Skeletal muscle tissue (tissue), 4 donors: ENCODE data around the gene MEIKIN. TPM values are rescaled to one million over a fixed set of nuclear protein-coding genes. Genes with fewer than 3 reads are reported as not detected.

Experiments used
- H3K27ac ChIP-seq: one replicate; pipeline ENCODE4 v1.7.0; 2013; ENCODE audit warnings: mild to moderate bottlenecking, low read depth, low read length, inconsistent platforms
- H3K27me3 ChIP-seq, 3 donors: one replicate each; pipeline ENCODE4 v1.7.0; 2013; ENCODE audit warnings: low read length in 3 of 3; ENCODE audit not compliant: control insufficient read depth in 3 of 3, insufficient read depth in 3 of 3
- H3K36me3 ChIP-seq, 3 donors: one replicate each; pipeline ENCODE4 v1.7.0; 2013; ENCODE audit warnings: low read length in 3 of 3; ENCODE audit not compliant: control insufficient read depth in 3 of 3, insufficient read depth in 3 of 3
- H3K4me1 ChIP-seq, 3 donors: one replicate each; pipeline ENCODE4 v1.7.0; 2013; ENCODE audit warnings: low read length in 3 of 3, mild to moderate bottlenecking in 3 of 3; ENCODE audit not compliant: control insufficient read depth in 3 of 3, insufficient read depth in 3 of 3
- H3K4me3 ChIP-seq, 3 donors: one replicate each; pipeline ENCODE4 v1.7.0; 2013; ENCODE audit warnings: low read length in 3 of 3
- H3K9ac ChIP-seq, 3 donors: one replicate each; pipeline ENCODE4 v1.7.0; 2013; ENCODE audit warnings: low read length in 3 of 3, mild to moderate bottlenecking in 3 of 3, moderate library complexity in 2 of 3, low read depth in 1 of 3
- H3K9me3 ChIP-seq, 3 donors: one replicate each; pipeline ENCODE4 v1.7.0; 2013; ENCODE audit warnings: low read length in 3 of 3; ENCODE audit not compliant: control insufficient read depth in 3 of 3
- total RNA-seq: library from RNA; depleted of rRNA; stranded (reverse); fragments of >200 nt; gene quantifications from one replicate; pipeline ENCODE4 v1.2.3, GENCODE V29; 2014
- donor health status: Osteomylitis.

MEIKIN gene
- total RNA-seq, 1 donor from 2014 or later, result 0.52 TPM

DNA sequence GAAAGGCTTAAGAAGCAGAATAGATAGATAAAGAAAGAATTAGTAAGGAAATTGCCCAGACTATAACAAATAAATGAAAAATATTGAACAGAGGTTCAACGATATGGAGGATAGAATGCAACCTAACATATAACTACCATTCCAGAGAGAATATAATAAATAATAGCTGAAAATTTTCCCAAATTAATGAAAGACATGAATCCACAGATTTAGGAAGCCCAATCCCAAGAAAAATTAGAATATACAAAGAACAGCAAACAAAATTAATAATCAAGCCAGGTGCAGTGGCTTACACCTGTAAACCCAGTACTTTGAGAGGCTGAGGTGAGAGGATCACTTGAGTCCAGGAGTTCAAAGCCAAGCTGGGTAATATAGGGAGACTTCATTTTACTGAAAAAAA lies 120.8 kb downstream of the MEIKIN start:
- no peak overlapping the region for H3K9ac ChIP-seq
- no peaks in the 10 kb centered on the region for H3K36me3 ChIP-seq
- no peaks in the 10 kb centered on the region for H3K27me3 ChIP-seq
- H3K27ac ChIP-seq, result no peak overlapping the region
- no peak overlapping the region for H3K4me3 ChIP-seq
- peaks cover 0 to 2% (median 0%) of the 10 kb centered on the region in 3 donors for H3K9me3 ChIP-seq
- no peaks in the 10 kb centered on the region for H3K4me1 ChIP-seq

DNA sequence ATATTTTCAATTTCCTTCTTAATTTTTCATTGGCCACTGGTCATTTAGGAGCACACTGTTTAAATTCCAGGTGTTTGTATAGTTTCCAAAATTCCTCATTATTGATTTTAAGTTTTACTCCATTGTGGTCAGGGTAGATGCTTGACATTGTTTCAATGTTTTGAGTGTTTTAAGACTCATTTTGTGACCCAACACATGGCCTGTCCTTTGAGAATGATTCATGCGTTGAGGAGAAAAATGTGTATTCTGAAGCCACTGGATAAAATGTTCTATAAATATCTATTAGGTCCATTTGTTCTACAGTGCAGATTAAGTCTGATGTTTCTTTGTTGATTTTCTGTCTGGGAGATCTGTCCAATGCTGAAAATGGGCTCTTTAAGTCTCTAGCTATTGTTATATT lies 124.2 kb downstream of the MEIKIN start:
- H3K9ac ChIP-seq, result no peak overlapping the region
- no peaks in the 10 kb centered on the region for H3K4me1 ChIP-seq
- no peaks in the 10 kb centered on the region for H3K9me3 ChIP-seq
- H3K27me3 ChIP-seq, result no peaks in the 10 kb centered on the region
- no peak overlapping the region for H3K27ac ChIP-seq
- H3K4me3 ChIP-seq, result no peak overlapping the region
- H3K36me3 ChIP-seq, result no peaks in the 10 kb centered on the region

DNA sequence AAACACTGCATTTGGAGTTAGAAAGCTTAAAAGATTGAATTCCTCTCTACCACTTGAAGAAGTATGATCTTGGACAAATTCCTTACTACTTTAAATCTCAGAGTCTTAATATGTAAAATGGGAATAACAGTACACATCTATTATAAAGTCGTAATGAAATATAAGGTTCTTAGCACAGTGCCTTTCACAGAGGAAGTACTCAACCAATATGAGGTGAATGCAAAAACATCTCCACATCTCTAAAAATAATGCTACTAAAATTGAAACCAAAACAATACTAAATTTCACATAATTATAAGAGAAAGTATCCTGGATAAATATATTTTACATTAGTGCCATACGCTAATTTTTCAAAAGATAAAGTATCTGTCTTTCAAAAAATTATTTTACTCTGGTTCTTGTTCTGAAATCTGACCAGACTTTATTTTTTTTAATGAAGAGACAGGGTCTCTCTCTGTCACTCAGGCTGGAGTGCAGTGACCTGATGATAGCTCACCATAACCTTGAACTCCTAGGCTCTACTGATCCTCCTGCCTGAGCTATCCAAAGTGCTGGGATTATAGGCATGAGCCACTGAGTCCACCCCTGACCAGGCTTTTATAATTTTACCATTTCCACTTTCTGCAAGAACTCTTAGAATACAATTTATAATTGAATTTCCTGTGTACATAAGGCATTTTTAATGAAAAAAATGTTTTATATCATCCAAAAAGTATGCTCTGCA lies 127.3 kb downstream of the MEIKIN start:
- Histone ChIP-seq H3K4me1 (no peaks in the 10 kb centered on the region), H3K36me3 (no peaks in the 10 kb centered on the region)

DNA sequence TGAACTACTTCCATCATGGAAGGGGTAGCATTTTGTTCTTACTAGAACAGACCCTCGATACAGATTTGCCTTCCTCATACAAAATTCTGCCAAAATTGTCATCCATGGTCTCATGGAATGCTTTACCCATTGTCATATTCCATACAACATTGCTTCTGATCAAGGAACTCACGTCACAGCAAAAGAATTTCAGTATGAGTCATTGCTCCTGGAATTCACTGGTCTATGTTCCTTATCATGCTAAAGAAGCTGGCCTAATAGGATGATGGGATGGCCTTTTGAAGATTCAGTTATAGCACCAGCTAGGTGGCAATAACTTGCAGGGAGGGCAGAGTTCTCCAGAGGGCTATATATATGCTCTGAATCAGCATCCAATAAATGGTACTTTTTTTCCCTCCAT lies 130.5 kb downstream of the MEIKIN start:
- H3K4me1 ChIP-seq, result peaks cover 3 to 7% (median 5%) of the 10 kb centered on the region in 3 donors
- no peak overlapping the region for H3K4me3 ChIP-seq
- no peaks in the 10 kb centered on the region for H3K36me3 ChIP-seq
- no peak overlapping the region for H3K27ac ChIP-seq
- H3K9ac ChIP-seq, result no peak overlapping the region
- no peaks in the 10 kb centered on the region for H3K9me3 ChIP-seq
- no peaks in the 10 kb centered on the region for H3K27me3 ChIP-seq

More for the DNA sequence above, 127.3 kb downstream of the MEIKIN start:
- Histone ChIP-seq H3K4me3 (no peak overlapping the region), H3K27ac (no peak overlapping the region), H3K9me3 (no peaks in the 10 kb centered on the region), H3K9ac (no peak overlapping the region), H3K27me3 (no peaks in the 10 kb centered on the region)

DNA sequence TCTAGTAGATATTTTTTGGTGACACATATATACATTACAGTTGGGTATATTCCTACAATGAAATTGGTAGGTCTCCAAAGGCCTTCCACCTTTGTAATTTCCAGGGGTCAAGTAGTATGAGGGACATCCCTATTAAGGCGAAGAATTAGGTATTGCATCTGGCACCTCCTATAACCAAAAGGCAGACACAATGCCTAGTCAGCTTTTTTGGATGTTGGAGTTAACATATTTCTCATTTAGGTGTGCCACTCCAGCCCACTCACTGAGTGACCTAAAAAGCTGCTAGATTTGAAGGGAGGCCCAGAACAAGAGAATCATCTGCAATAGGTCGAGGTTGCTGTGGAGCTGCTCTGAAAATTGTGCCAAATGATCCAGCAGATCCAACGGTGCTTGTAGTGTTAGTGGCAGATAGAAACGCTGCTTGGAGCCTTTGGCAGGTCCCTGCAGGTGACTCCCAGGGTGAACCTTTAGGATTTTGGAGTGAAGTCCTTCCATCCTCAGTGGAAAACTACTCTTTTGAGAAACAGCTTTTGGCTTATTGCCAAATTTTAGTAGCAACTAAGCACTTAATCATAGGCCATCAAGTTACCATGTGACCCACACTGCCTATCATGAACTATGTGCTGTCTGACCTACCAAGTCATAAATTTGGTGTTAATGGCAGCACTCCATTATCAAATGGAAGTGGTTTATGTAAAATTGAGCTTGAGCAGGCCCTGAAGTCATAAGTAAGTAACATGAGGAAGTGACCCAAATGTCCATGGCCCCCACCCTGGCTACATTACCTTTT lies 132.9 kb downstream of the MEIKIN start:
- Histone ChIP-seq H3K4me1 (peaks cover 3 to 7% (median 5%) of the 10 kb centered on the region in 3 donors), H3K9ac (no peak overlapping the region), H3K4me3 (no peak overlapping the region), H3K9me3 (no peaks in the 10 kb centered on the region), H3K36me3 (no peaks in the 10 kb centered on the region), H3K27me3 (no peaks in the 10 kb centered on the region), H3K27ac (no peak overlapping the region)

DNA sequence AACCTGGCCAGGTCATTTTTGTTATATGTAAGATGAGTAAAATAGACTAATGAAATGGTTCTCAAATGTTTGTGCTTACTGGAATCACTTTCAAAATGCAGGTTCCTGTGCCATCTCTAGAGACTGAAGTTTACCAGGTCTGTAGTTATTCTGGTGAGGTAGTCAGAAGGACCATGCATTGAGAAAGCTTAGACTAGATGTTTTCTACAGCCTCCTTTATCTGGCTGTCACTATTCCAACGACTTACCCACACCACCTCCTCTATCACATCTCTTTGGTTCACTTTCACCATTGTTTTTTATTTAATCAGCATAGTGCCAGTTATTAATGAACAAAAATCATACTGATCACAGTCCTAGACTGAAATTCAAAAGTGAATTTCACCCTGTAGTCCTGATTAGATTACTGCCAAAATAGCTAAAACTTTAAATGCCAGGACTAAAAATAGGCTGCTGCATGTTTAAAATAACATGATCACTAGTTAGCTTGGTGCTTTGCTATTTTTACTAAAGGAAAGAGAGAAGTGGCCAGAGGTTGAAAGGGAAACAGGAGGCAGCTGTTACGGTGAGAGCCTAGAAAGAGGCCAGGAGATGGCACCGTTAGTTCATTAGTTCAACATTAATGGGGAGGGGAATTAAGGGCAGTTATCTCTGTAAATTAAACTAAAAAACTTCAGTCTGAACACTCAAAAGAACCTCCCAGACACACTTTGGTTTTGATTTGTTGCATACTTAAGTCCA lies 134.8 kb downstream of the MEIKIN start:
- H3K9ac ChIP-seq, result peak overlapping the region in 2 of 3 donors; percentile 42 to 51
- H3K4me1 ChIP-seq, result peaks cover 3 to 13% (median 5%) of the 10 kb centered on the region in 3 donors
- H3K36me3 ChIP-seq, result no peaks in the 10 kb centered on the region
- peak overlapping the region; percentile 13 to 43 (median 37) for H3K4me3 ChIP-seq
- no peaks in the 10 kb centered on the region for H3K27me3 ChIP-seq
- H3K27ac ChIP-seq, result peak overlapping the region; percentile 87
- no peaks in the 10 kb centered on the region for H3K9me3 ChIP-seq

DNA sequence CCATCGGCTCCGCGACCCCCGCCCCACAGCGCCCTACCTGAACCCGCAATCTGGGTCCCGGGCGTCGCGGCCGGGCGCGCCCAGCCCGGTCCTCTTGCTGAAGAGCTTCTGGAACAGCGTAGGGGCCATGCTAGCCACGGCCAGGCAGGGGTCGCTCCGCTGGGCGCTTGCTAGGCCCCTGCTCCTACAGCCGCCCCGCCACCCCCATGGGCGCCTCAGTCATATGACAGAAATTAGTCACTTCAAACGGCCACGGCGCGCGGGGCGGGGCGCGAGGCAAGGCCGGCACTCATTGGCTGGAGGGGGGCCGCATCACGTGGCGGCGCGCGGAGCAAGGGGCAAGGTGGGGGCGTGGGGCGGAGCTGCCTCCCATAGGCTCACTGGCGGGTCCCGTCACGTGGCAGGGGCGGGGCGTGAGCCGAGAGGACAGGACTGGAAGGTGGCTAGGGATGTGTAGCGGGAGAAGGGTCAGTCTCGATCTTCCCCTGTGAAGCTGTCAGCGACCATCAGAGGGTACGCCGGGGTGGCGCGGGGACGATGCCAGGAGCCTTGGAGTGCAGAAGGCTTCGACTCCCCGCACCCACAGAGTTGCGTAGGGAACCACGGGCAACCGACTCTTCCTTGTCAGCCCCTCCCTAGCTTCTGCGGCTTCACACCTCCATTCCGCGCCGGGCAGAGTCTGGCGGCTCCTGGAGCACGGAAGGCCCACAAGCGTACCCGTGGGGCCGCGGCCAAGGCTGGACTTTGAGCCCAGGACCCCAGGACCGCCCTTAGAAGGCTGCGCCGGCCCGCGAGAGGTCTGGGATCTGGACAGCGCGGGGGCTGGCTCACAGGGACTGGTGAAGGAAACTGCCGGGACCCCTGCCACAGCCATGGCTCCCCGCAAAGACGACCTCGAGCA lies 148.4 kb downstream of the MEIKIN start, which contains the start of gene FNIP1:
Gene FNIP1, minus strand, starts transcription at position 225 of the 901 bp plus-strand sequence. Its CDS starts 96 bp downstream, at position 129.
- Histone ChIP-seq H3K9me3 (no peaks in the 10 kb centered on the region), H3K27ac (peak within 1 kb of the TSS; percentile 100), H3K4me1 (peaks cover 6 to 18% (median 14%) of the 10 kb centered on the region in 3 donors), H3K27me3 (no peaks in the 10 kb centered on the region), H3K36me3 (peaks cover 0 to 2% (median 0%) of the 10 kb centered on the region in 3 donors), H3K9ac (peak within 1 kb of the TSS; percentile 96 to 99 (median 99)), H3K4me3 (peak within 1 kb of the TSS; percentile 83 to 96 (median 94))

DNA sequence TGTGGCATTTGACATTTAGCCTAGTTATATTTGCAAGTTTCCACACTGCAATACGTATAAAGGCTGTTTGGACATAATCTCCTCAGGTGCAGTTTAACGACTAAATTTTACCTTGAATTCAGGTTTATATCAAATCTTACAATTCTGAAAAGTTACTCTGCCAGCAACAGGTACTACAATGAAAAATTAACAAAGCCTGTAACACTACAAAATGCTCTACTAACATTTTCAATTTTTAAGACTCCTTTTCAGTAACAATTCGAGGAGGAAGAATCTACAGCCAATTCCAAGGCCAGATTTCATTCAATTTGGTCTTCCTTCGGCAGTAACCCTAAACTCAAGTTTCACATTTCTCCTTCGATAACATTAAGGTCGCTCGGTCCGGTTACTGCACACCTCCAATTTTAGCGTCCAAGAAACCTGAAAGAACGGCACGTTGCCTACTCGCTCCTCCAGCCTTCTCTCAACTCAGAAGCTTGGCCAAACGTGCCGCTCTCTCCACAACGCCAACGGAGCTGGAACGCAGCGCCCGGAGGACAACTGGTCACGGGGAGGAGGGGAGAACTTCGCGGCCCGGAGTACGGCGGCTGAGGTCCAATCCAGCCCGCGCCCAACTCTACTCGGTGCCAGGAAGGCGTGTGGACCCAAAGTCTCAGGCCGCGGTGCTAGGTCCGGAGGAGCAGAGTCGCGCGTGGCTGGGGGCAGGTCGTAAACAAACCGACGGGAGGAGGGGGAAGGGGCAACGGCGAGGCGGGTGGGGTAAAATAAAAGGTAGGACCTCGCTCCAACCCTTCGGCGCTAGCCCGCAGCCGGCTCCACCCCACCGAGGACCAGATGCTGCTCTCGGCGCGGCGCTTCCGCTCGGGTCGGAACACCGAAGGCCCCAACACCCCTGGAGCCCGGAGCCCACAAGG lies 149.3 kb downstream of the MEIKIN start:
- H3K27me3 ChIP-seq, result no peaks in the 10 kb centered on the region
- H3K4me3 ChIP-seq, result peak overlapping the region; percentile 80 to 96 (median 83)
- peaks cover 0 to 2% (median 0%) of the 10 kb centered on the region in 3 donors for H3K36me3 ChIP-seq
- peak overlapping the region; percentile 96 to 99 (median 99) for H3K9ac ChIP-seq
- peaks cover 6 to 18% (median 14%) of the 10 kb centered on the region in 3 donors for H3K4me1 ChIP-seq
- no peaks in the 10 kb centered on the region for H3K9me3 ChIP-seq
- peak overlapping the region; percentile 100 for H3K27ac ChIP-seq
